GM23338 (cell line): ENCODE measurements around the gene IQGAP2. TPM values are rescaled to one million over a fixed set of nuclear protein-coding genes. Genes with fewer than 3 reads are reported as not detected.

ENCODE experiments used
- ATAC-seq: fragments of 200-7000 bp; cut with Tn5 transposase; 3 replicates; pipeline ENCODE4 v1.9.1; 2020
- DNase-seq: peaks from one replicate; pipeline ENCODE4 v3.0.0-alpha.2; 2015; ENCODE audit warnings: low spot score
- H2AFZ ChIP-seq: fragments of 200-600 bp; sonication (generic); 2 replicates; pipeline ENCODE4 v1.8.0; 2016; ENCODE audit warnings: antibody characterized with exemption, mild to moderate bottlenecking, moderate library complexity
- H3F3A ChIP-seq: fragments of 200-600 bp; sonication (generic); replicated peaks from 2 replicates; pipeline ENCODE4 v1.8.0; 2017; ENCODE audit warnings: antibody characterized with exemption, mixed run types, low read depth
- H3K27ac ChIP-seq: fragments of 200-600 bp; sonication (generic); 2 replicates; pipeline ENCODE4 v1.6.1; 2016; ENCODE audit warnings: low read depth
- H3K27me3 ChIP-seq: fragments of 200-600 bp; sonication (generic); 2 replicates; pipeline ENCODE4 v1.8.0; 2016; ENCODE audit warnings: mild to moderate bottlenecking, mixed run types, moderate library complexity; ENCODE audit not compliant: insufficient read depth
- H3K36me3 ChIP-seq: fragments of 200-600 bp; sonication (generic); 2 replicates; pipeline ENCODE4 v1.8.0; 2016; ENCODE audit warnings: mild to moderate bottlenecking; ENCODE audit not compliant: insufficient read depth
- H3K4me1 ChIP-seq: fragments of 200-600 bp; sonication (generic); 2 replicates; pipeline ENCODE4 v1.8.0; 2016; ENCODE audit warnings: mild to moderate bottlenecking, moderate library complexity; ENCODE audit not compliant: insufficient read depth
- H3K4me2 ChIP-seq: fragments of 200-600 bp; sonication (generic); 2 replicates; pipeline ENCODE4 v1.7.1; 2017; ENCODE audit warnings: mixed run types
- H3K4me3 ChIP-seq: fragments of 200-600 bp; sonication (generic); 2 replicates; pipeline ENCODE4 v1.6.1; 2016; ENCODE audit warnings: mixed run types
- H3K79me2 ChIP-seq: fragments of 200-600 bp; sonication (generic); replicated peaks from 2 replicates; pipeline ENCODE4 v1.8.0; 2017; ENCODE audit warnings: mild to moderate bottlenecking; ENCODE audit not compliant: insufficient read depth
- H3K9me2 ChIP-seq: fragments of 200-600 bp; sonication (generic); 2 replicates; pipeline ENCODE4 v1.8.0; 2017; ENCODE audit not compliant: insufficient read depth
- H4K20me1 ChIP-seq: fragments of 200-600 bp; sonication (generic); replicated peaks from 2 replicates; pipeline ENCODE4 v1.8.0; 2017; ENCODE audit warnings: mild to moderate bottlenecking; ENCODE audit not compliant: insufficient read depth
- H3K27ac Mint-ChIP-seq: 2 replicates; pipeline ENCODE4 v1.8.0; 2020; ENCODE audit warnings: inconsistent platforms, mild to moderate bottlenecking, moderate library complexity, mixed read lengths
- H3K27me3 Mint-ChIP-seq: 3 replicates; pipeline ENCODE4 v1.8.0; 2022; ENCODE audit warnings: low read depth, mild to moderate bottlenecking, moderate library complexity, mixed read lengths, inconsistent platforms; ENCODE audit not compliant: insufficient read depth, poor library complexity
- H3K36me3 Mint-ChIP-seq: 3 replicates; pipeline ENCODE4 v1.8.0; 2021; ENCODE audit warnings: low read depth, mild to moderate bottlenecking, inconsistent platforms, moderate library complexity, mixed read lengths
- H3K4me1 Mint-ChIP-seq: 3 replicates; pipeline ENCODE4 v1.8.0; 2020; ENCODE audit warnings: mild to moderate bottlenecking, inconsistent platforms, mixed read lengths
- H3K4me3 Mint-ChIP-seq: 3 replicates; pipeline ENCODE4 v1.8.0; 2021; ENCODE audit warnings: moderate library complexity, mild to moderate bottlenecking, inconsistent platforms, mixed read lengths
- H3K9me3 Mint-ChIP-seq: 3 replicates; pipeline ENCODE4 v1.8.0; 2020; ENCODE audit warnings: moderate library complexity, mild to moderate bottlenecking, inconsistent platforms, mixed read lengths
- CREB1 ChIP-seq: fragments of 250-450 bp; sonication (Bioruptor Pico); IDR thresholded peaks from 2 replicates; pipeline ENCODE4 v1.5.0; 2020; ENCODE audit warnings: low read depth, mild to moderate bottlenecking, moderate library complexity
- EZH2phosphoT487 ChIP-seq: fragments of 200-600 bp; sonication (generic); IDR thresholded peaks from one replicate; pipeline ENCODE4 v1.8.1; 2018; ENCODE audit warnings: antibody characterized with exemption; ENCODE audit not compliant: unreplicated experiment
- JUNB ChIP-seq: IDR thresholded peaks from one replicate; pipeline ENCODE4 v1.6.1; 2016; ENCODE audit warnings: antibody characterized with exemption; ENCODE audit not compliant: unreplicated experiment
- ZNF114 ChIP-seq: fragments of 250-450 bp; sonication (Bioruptor Pico); IDR thresholded peaks from 2 replicates; pipeline ENCODE4 v1.5.0; 2020; ENCODE audit warnings: mild to moderate bottlenecking, moderate library complexity
- ZNF331 ChIP-seq: fragments of 250-450 bp; sonication (Bioruptor Pico); IDR thresholded peaks from 2 replicates; pipeline ENCODE4 v1.5.0; 2020; ENCODE audit warnings: low read depth, mild to moderate bottlenecking, moderate library complexity
- polyA plus RNA-seq: library from polyadenylated mRNA; unstranded; fragments of >200 nt; fragmentation: Nextera tagmentation; extraction: Ambion mirVana; gene quantifications from 2 replicates; pipeline ENCODE4 v1.2.1, GENCODE V29; 2016
- total RNA-seq: library from RNA; depleted of rRNA; stranded (reverse); fragments of >200 nt; shearing (Covaris generic); gene quantifications from 2 replicates; pipeline ENCODE4 v1.2.3, GENCODE V29; 2014
- TF ChIP-seq, protein P1 (sequence below): IDR thresholded peaks from one replicate; pipeline ENCODE4 v1.6.1; 2018; ENCODE audit warnings: antibody characterized with exemption; ENCODE audit not compliant: unreplicated experiment
- TF ChIP-seq, protein P2 (sequence below): fragments of 250-450 bp; sonication (Bioruptor Pico); IDR thresholded peaks from 2 replicates; pipeline ENCODE4 v1.5.0; 2020; ENCODE audit warnings: mild to moderate bottlenecking, moderate library complexity

IQGAP2 gene
- total and polyA plus RNA-seq, 2 experiments from 2014 or later = 60.0 to 86.5 TPM

DNA sequence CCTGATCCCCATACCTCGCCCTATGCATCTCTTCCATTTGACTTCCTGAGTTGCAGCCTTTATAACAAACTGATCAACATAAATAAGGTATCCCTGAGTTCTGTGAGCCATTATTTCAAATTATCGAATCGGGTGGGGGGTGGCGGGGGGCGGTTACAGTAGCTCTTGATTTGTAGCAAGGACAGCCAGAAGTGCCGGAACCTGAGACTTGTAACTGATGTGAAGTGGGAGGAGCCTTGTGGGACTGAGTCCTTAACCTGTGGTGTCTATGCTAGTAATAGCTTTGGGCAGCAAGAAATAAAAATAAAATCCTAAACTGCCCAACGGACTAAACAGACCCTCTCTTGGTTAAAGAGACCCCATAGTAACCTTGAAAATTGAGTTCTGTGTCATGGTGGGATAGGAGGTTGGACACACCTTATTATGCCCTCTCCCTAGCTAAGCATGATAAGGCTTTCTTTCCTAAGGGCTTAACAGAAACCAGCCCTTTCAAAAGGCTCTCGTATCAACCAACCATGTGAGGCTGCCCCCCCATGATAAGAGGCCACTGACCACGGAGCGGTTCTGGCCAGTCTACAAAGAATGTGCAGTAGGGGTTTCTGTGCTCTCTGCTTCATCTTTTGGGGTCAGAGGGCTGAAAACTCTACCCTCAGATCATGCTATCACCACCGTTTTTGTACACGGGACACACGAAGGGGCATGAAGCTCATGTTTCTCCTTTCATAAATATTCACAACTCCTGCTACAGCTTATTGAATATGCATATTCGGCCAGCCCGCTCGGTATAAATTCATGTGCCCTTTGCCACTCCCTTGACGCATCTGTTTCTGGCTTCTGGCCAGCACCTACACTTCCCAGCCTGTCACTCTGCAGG is 39.5 kb upstream of the IQGAP2 start:
- Mint-ChIP-seq H3K9me3 (no peaks in the 10 kb centered on the region), H3K27ac (no peak overlapping the region), H3K27me3 (peaks cover 8% of the 10 kb centered on the region), H3K4me1 (peaks cover 11% of the 10 kb centered on the region; the same call in 2 of the 3 replicates), H3K4me3 (no peak overlapping the region), H3K36me3 (no peaks in the 10 kb centered on the region)
- H3K36me3 ChIP-seq = no peaks in the 10 kb centered on the region
- H3F3A ChIP-seq = no peaks in the 10 kb centered on the region
- H3K27ac ChIP-seq = no peak overlapping the region
- no peaks in the 10 kb centered on the region for H3K4me1 ChIP-seq
- H3K4me2 ChIP-seq = no peak overlapping the region
- no peak overlapping the region for H3K4me3 ChIP-seq
- no peak overlapping the region for H2AFZ ChIP-seq
- H3K79me2 ChIP-seq = no peaks in the 10 kb centered on the region
- TF ChIP-seq ZNF114 (CRISPR knock-in tag) (no peak), JUNB (no peak), CREB1 (CRISPR knock-in tag) (no peak)
- TF ChIP-seq, protein P1, sequence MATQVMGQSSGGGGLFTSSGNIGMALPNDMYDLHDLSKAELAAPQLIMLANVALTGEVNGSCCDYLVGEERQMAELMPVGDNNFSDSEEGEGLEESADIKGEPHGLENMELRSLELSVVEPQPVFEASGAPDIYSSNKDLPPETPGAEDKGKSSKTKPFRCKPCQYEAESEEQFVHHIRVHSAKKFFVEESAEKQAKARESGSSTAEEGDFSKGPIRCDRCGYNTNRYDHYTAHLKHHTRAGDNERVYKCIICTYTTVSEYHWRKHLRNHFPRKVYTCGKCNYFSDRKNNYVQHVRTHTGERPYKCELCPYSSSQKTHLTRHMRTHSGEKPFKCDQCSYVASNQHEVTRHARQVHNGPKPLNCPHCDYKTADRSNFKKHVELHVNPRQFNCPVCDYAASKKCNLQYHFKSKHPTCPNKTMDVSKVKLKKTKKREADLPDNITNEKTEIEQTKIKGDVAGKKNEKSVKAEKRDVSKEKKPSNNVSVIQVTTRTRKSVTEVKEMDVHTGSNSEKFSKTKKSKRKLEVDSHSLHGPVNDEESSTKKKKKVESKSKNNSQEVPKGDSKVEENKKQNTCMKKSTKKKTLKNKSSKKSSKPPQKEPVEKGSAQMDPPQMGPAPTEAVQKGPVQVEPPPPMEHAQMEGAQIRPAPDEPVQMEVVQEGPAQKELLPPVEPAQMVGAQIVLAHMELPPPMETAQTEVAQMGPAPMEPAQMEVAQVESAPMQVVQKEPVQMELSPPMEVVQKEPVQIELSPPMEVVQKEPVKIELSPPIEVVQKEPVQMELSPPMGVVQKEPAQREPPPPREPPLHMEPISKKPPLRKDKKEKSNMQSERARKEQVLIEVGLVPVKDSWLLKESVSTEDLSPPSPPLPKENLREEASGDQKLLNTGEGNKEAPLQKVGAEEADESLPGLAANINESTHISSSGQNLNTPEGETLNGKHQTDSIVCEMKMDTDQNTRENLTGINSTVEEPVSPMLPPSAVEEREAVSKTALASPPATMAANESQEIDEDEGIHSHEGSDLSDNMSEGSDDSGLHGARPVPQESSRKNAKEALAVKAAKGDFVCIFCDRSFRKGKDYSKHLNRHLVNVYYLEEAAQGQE = no peak
- DNase-seq = no peak
- H3K27me3 ChIP-seq = no peaks in the 10 kb centered on the region
- peaks cover 11% of the 10 kb centered on the region; the same call in 1 of the 2 replicates for H3K9me2 ChIP-seq
- no peak for ATAC-seq
- no peaks in the 10 kb centered on the region for H4K20me1 ChIP-seq

DNA sequence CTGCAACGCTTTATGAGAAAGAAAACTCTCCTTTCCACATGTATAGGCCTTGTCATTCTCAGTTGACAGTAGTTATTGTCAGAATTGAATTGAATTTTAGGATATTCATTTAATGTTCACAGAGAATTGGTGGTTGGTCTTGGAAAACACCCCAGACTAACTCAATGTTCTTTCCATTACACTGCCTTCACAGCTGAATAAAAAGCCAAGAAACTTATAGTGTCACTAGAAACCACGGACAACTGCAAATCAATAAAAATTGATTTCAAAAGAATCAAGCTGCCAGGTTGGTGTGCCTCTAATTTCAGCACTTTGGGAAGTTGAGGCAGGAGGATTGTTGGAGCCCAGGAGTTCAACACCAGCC is 38.9 kb upstream of the IQGAP2 start:
- ATAC-seq = no peak
- TF ChIP-seq, protein P1 = no peak
- TF ChIP-seq ZNF331 (no peak), EZH2phosphoT487 (no peak)
- TF ChIP-seq, protein P2, sequence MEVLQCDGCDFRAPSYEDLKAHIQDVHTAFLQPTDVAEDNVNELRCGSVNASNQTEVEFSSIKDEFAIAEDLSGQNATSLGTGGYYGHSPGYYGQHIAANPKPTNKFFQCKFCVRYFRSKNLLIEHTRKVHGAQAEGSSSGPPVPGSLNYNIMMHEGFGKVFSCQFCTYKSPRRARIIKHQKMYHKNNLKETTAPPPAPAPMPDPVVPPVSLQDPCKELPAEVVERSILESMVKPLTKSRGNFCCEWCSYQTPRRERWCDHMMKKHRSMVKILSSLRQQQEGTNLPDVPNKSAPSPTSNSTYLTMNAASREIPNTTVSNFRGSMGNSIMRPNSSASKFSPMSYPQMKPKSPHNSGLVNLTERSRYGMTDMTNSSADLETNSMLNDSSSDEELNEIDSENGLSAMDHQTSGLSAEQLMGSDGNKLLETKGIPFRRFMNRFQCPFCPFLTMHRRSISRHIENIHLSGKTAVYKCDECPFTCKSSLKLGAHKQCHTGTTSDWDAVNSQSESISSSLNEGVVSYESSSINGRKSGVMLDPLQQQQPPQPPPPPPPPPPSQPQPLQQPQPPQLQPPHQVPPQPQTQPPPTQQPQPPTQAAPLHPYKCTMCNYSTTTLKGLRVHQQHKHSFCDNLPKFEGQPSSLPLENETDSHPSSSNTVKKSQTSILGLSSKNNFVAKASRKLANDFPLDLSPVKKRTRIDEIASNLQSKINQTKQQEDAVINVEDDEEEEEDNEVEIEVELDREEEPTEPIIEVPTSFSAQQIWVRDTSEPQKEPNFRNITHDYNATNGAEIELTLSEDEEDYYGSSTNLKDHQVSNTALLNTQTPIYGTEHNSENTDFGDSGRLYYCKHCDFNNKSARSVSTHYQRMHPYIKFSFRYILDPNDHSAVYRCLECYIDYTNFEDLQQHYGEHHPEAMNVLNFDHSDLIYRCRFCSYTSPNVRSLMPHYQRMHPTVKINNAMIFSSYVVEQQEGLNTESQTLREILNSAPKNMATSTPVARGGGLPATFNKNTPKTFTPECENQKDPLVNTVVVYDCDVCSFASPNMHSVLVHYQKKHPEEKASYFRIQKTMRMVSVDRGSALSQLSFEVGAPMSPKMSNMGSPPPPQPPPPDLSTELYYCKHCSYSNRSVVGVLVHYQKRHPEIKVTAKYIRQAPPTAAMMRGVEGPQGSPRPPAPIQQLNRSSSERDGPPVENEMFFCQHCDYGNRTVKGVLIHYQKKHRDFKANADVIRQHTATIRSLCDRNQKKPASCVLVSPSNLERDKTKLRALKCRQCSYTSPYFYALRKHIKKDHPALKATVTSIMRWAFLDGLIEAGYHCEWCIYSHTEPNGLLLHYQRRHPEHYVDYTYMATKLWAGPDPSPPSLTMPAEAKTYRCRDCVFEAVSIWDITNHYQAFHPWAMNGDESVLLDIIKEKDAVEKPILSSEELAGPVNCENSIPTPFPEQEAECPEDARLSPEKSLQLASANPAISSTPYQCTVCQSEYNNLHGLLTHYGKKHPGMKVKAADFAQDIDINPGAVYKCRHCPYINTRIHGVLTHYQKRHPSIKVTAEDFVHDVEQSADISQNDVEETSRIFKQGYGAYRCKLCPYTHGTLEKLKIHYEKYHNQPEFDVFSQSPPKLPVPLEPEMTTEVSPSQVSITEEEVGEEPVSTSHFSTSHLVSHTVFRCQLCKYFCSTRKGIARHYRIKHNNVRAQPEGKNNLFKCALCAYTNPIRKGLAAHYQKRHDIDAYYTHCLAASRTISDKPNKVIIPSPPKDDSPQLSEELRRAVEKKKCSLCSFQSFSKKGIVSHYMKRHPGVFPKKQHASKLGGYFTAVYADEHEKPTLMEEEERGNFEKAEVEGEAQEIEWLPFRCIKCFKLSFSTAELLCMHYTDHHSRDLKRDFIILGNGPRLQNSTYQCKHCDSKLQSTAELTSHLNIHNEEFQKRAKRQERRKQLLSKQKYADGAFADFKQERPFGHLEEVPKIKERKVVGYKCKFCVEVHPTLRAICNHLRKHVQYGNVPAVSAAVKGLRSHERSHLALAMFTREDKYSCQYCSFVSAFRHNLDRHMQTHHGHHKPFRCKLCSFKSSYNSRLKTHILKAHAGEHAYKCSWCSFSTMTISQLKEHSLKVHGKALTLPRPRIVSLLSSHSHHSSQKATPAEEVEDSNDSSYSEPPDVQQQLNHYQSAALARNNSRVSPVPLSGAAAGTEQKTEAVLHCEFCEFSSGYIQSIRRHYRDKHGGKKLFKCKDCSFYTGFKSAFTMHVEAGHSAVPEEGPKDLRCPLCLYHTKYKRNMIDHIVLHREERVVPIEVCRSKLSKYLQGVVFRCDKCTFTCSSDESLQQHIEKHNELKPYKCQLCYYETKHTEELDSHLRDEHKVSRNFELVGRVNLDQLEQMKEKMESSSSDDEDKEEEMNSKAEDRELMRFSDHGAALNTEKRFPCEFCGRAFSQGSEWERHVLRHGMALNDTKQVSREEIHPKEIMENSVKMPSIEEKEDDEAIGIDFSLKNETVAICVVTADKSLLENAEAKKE (CRISPR knock-in tag) = no peak

More for the DNA sequence above, 38.9 kb upstream of the IQGAP2 start:
- no peaks in the 10 kb centered on the region for H3K27me3 ChIP-seq
- H3K36me3 ChIP-seq = no peaks in the 10 kb centered on the region
- no peaks in the 10 kb centered on the region for H4K20me1 ChIP-seq
- Mint-ChIP-seq H3K4me3 (no peak overlapping the region), H3K9me3 (no peaks in the 10 kb centered on the region), H3K27me3 (peaks cover 8% of the 10 kb centered on the region), H3K27ac (no peak overlapping the region), H3K4me1 (peaks cover 8% of the 10 kb centered on the region; the same call in 2 of the 3 replicates), H3K36me3 (no peaks in the 10 kb centered on the region)
- no peak for DNase-seq
- no peak overlapping the region for H2AFZ ChIP-seq
- H3K27ac ChIP-seq = no peak overlapping the region
- no peak overlapping the region for H3K4me2 ChIP-seq
- H3K9me2 ChIP-seq = peaks cover 11% of the 10 kb centered on the region; the same call in 1 of the 2 replicates
- H3K4me3 ChIP-seq = no peak overlapping the region
- no peaks in the 10 kb centered on the region for H3F3A ChIP-seq
- no peaks in the 10 kb centered on the region for H3K4me1 ChIP-seq
- no peaks in the 10 kb centered on the region for H3K79me2 ChIP-seq
